Measurements from ENCODE around the gene TMEM234. TPM values are rescaled to one million over a fixed set of nuclear protein-coding genes. Genes with fewer than 3 reads are reported as not detected.

TMEM234 gene
- total RNA-seq, 1 experiment from 2014 or later, result 23.3 TPM

GRCh38 chr1:32195531-32195930, 26.6 kb downstream of the TMEM234 start:
- H3K9me3 ChIP-seq (ENCODE audit: control insufficient read depth, insufficient read depth, low read depth, low read length), result no peaks in the 10 kb centered on the region
- no peak overlapping the region for H3K4me3 ChIP-seq (ENCODE audit: low read depth in 2 of 2, low read length in 2 of 2)
- ATAC-seq, result no peak
- DNase-seq (ENCODE audit: low read depth, low spot score), result no peak
- H3K27ac ChIP-seq (ENCODE audit: low read length), result no peak overlapping the region
- intact Hi-C loops (cut with micrococcal nuclease; ENCODE audit: unreplicated experiment) (no loop called here), in situ Hi-C loops (cut with HindIII; ENCODE audit: low pct_unique_long_range_greater_than_20kb, low sequenced_read_pairs) (no loop called here)
- CTCF ChIA-PET, result no interaction called here
- BruUV-seq (replicated peaks), result no TSS peak
- no peaks in the 10 kb centered on the region for H3K27me3 ChIP-seq (ENCODE audit: control insufficient read depth, insufficient read depth, low read length)
- TF ChIP-seq POLR2AphosphoS5 (IDR thresholded peaks at IDR 0.05; ENCODE audit: low read depth, low read length) (0 out of 2 replicates have a peak, but pooled peaks have one; percentile 38), REST (IDR thresholded peaks at IDR 0.05; ENCODE audit: insufficient read depth in 1 of 2, low read depth in 2 of 2, low read length in 1 of 2) (no peak)
- H3K36me3 ChIP-seq (ENCODE audit: control insufficient read depth, insufficient read depth, low read length), result peaks cover 26% of the 10 kb centered on the region
- peaks cover 36% of the 10 kb centered on the region for H3K4me1 ChIP-seq (ENCODE audit: control insufficient read depth, insufficient read depth, low read length)
- POLR2A ChIA-PET, result interaction anchor here (0.6 kb wide), 1 partner anchor 12 kb away, joined by 19 read pairs; no protein-coding TSS in a partner anchor

GRCh38 chr1:32194984-32195383, 27.2 kb downstream of the TMEM234 start:
- ATAC-seq, result no peak
- Histone ChIP-seq H3K4me3 (ENCODE audit: low read depth in 2 of 2, low read length in 2 of 2) (no peak overlapping the region), H3K36me3 (ENCODE audit: control insufficient read depth, insufficient read depth, low read length) (peaks cover 26% of the 10 kb centered on the region), H3K9me3 (ENCODE audit: control insufficient read depth, insufficient read depth, low read depth, low read length) (no peaks in the 10 kb centered on the region), H3K27ac (ENCODE audit: low read length) (no peak overlapping the region), H3K27me3 (ENCODE audit: control insufficient read depth, insufficient read depth, low read length) (no peaks in the 10 kb centered on the region), H3K4me1 (ENCODE audit: control insufficient read depth, insufficient read depth, low read length) (peaks cover 33% of the 10 kb centered on the region)
- DNase-seq (ENCODE audit: low read depth, low spot score), result no peak
- BruUV-seq (replicated peaks), result no TSS peak
- ChIA-PET CTCF (no interaction called here), POLR2A (interaction anchor here (0.5 to 0.6 kb wide), 2 partner anchors 12 to 49 kb away, joined by 3 to 19 read pairs; no protein-coding TSS in a partner anchor)
- intact Hi-C loops (cut with micrococcal nuclease; ENCODE audit: unreplicated experiment), result no loop called here
- TF ChIP-seq CTCF (IDR thresholded peaks at IDR 0.05) (no peak), SIN3A (IDR thresholded peaks at IDR 0.05; ENCODE audit: borderline replicate concordance, insufficient read depth, low read depth, low read length) (no peak), POLR2AphosphoS5 (IDR thresholded peaks at IDR 0.05; ENCODE audit: low read depth, low read length) (no peak), TCF7L2 (IDR thresholded peaks at IDR 0.05; ENCODE audit: low read depth, low read length) (no peak), REST (IDR thresholded peaks at IDR 0.05; ENCODE audit: insufficient read depth in 1 of 2, low read depth in 2 of 2, low read length in 1 of 2) (no peak)
- in situ Hi-C loops (cut with HindIII; ENCODE audit: low pct_unique_long_range_greater_than_20kb, low sequenced_read_pairs), result no loop called here

All from Panc1 (cell line).